B cell (primary cell): Measurements from ENCODE around the gene FUS. TPM values are rescaled to one million over a fixed set of nuclear protein-coding genes. Genes with fewer than 3 reads are reported as not detected.
A peak's percentile ranks its signal among the peaks of the same experiment; 100 is the strongest.

Experiments used
- ATAC-seq: fragments of 200-7000 bp; cut with Tn5 transposase; one replicate; pipeline ENCODE4 v1.10.0; 2021; ENCODE audit warnings: low read depth, mild to moderate bottlenecking, moderate number of reproducible peaks, moderate library complexity
- CTCF ChIA-PET: fragments of 350-600 bp; sonication (Branson Sonifier 250); formaldehyde crosslinking; loops from one replicate; lab custom pipeline; 2021; ENCODE audit warnings: antibody characterized with exemption, inconsistent platforms; lab: Charles Lee
- POLR2A ChIA-PET: fragments of 350-600 bp; sonication (Branson Sonifier 250); formaldehyde crosslinking; loops from one replicate; lab custom pipeline; 2021; ENCODE audit warnings: antibody characterized with exemption; lab: Charles Lee
- DNase-seq: peaks from one replicate; pipeline ENCODE4 v3.0.0; 2013
- H2AFZ ChIP-seq: 2 replicates; pipeline ENCODE4 v1.6.1; 2012; ENCODE audit warnings: mild to moderate bottlenecking, low read depth, low read length; ENCODE audit not compliant: insufficient read depth, poor library complexity, severe bottlenecking
- H3K27ac ChIP-seq, 2 donors: 1 replicate in 1 of 2; 2 replicates in 1 of 2; pipeline ENCODE4 v1.5.1; 2012 to 2013; ENCODE audit warnings: low read length in 2 of 2, mild to moderate bottlenecking in 2 of 2, moderate library complexity in 1 of 2
- H3K27me3 ChIP-seq, 4 experiments: fragments of 200-600 bp in 1 of 4; sonication (generic) in 1 of 4; replicated peaks in 1 of 4; 1 replicate in 2 of 4; 2 replicates in 2 of 4; pipeline versions ENCODE4 v1.6.1 to v1.7.0; 2013 to 2016; ENCODE audit warnings: low read length in 3 of 4, mild to moderate bottlenecking in 2 of 4, mixed read lengths in 1 of 4, moderate library complexity in 1 of 4; ENCODE audit not compliant: insufficient read depth in 4 of 4, control insufficient read depth in 3 of 4; ENCODE audit errors: control extremely low read depth in 1 of 4
- H3K36me3 ChIP-seq, 2 experiments: replicated peaks in 1 of 2; 1 replicate in 1 of 2; 2 replicates in 1 of 2; pipeline versions ENCODE4 v1.6.1 to v1.7.1; 2013; ENCODE audit warnings: low read length in 1 of 2; ENCODE audit not compliant: insufficient read depth in 2 of 2, control insufficient read depth in 1 of 2; ENCODE audit errors: control extremely low read depth in 1 of 2, extremely low read depth in 1 of 2
- H3K4me1 ChIP-seq, 2 donors: fragments of 200-600 bp in 1 of 2; sonication (generic) in 1 of 2; 1 replicate in 1 of 2; 2 replicates in 1 of 2; pipeline versions ENCODE4 v1.5.1 to v1.6.1; 2013 to 2017; ENCODE audit warnings: low read length in 2 of 2; ENCODE audit not compliant: control insufficient read depth in 2 of 2, insufficient read depth in 2 of 2
- H3K4me2 ChIP-seq: replicated peaks from 2 replicates; pipeline ENCODE3; 2012; ENCODE audit warnings: mild to moderate bottlenecking, low read depth, low read length; ENCODE audit not compliant: poor library complexity, severe bottlenecking
- H3K4me3 ChIP-seq, 5 experiments: fragments of 200-600 bp in 1 of 5; sonication (generic) in 1 of 5; 1 replicate in 3 of 5; 2 replicates in 2 of 5; pipeline versions ENCODE4 v1.5.1 to v1.7.0; 2011 to 2016; ENCODE audit warnings: low read length in 4 of 5, mild to moderate bottlenecking in 4 of 5, low read depth in 2 of 5, control low read depth in 1 of 5, moderate library complexity in 1 of 5; ENCODE audit not compliant: insufficient read depth in 1 of 5; ENCODE audit errors: control extremely low read depth in 1 of 5, extremely low read depth in 1 of 5
- H3K79me2 ChIP-seq: fragments of 200-600 bp; sonication (generic); one replicate; pipeline ENCODE4 v1.6.0; 2016; ENCODE audit warnings: low read length; ENCODE audit not compliant: control insufficient read depth, insufficient read depth
- H3K9ac ChIP-seq: fragments of 200-600 bp; sonication (generic); 2 replicates; pipeline ENCODE4 v1.6.1; 2017; ENCODE audit warnings: mild to moderate bottlenecking, low read length, moderate library complexity
- H3K9me3 ChIP-seq, 3 donors: one replicate each; pipeline versions ENCODE4 v1.6.1 to v1.7.1; 2013; ENCODE audit warnings: low read length in 2 of 3; ENCODE audit not compliant: control insufficient read depth in 2 of 3, insufficient read depth in 1 of 3; ENCODE audit errors: control extremely low read depth in 1 of 3
- H4K20me1 ChIP-seq: 2 replicates; pipeline ENCODE4 v1.6.0; 2012; ENCODE audit warnings: mild to moderate bottlenecking, low read length; ENCODE audit not compliant: insufficient read depth, control insufficient read depth, poor library complexity, severe bottlenecking
- H3K27ac Mint-ChIP-seq: one replicate; pipeline ENCODE4 v1.8.0; 2021; ENCODE audit warnings: mixed read lengths
- H3K27me3 Mint-ChIP-seq: one replicate; pipeline ENCODE4 v1.8.0; 2021; ENCODE audit warnings: mixed read lengths
- H3K4me1 Mint-ChIP-seq: one replicate; pipeline ENCODE4 v1.8.0; 2021; ENCODE audit warnings: mixed read lengths
- H3K4me3 Mint-ChIP-seq: one replicate; pipeline ENCODE4 v1.8.0; 2021; ENCODE audit warnings: mixed read lengths
- H3K9me3 Mint-ChIP-seq: one replicate; pipeline ENCODE4 v1.8.0; 2022; ENCODE audit warnings: mixed read lengths; ENCODE audit not compliant: insufficient read depth
- EZH2 ChIP-seq: IDR thresholded peaks from 2 replicates; pipeline ENCODE4 v1.6.1; 2012; ENCODE audit warnings: borderline replicate concordance, low read depth, mild to moderate bottlenecking, moderate library complexity, low read length; ENCODE audit not compliant: insufficient read depth, poor library complexity, severe bottlenecking
- WGBS: methylation state at CpG from one replicate; pipeline ENCODE4 v1.1.5; 2013; ENCODE audit warnings: missing lambda C conversion rate; ENCODE audit not compliant: insufficient coverage; 5-methylcytosine and 5-hydroxymethylcytosine counted together
- intact Hi-C: fragments of 100-400 bp; cut with micrococcal nuclease; formaldehyde crosslinking; loops from one replicate; pipeline ENCODE4 v1.10.0; 2022
- polyA plus RNA-seq: library from polyadenylated mRNA; depleted of rRNA; stranded (reverse); fragments of >200 nt; gene quantifications from 2 replicates; pipeline ENCODE4 v1.2.3, GENCODE V29; 2012
- total RNA-seq, 2 donors: library from RNA; stranded (reverse); fragments of 120-200 nt in 1 of 2; gene quantifications; 1 replicate in 1 of 2; 2 replicates in 1 of 2; pipeline versions ENCODE4 v1.2.3 to v1.2.4, GENCODE V29; 2013 to 2022
- TF ChIP-seq, protein P1 (sequence below): fragments of 200-600 bp; IDR thresholded peaks from one replicate; pipeline ENCODE4 v1.8.0; 2022; ENCODE audit warnings: antibody characterized with exemption, mild to moderate bottlenecking

FUS gene
- total and polyA plus RNA-seq, 2 donors (not counting 1 experiment from before 2014, with no cell fraction given), result 181 to 597 TPM

DNA sequence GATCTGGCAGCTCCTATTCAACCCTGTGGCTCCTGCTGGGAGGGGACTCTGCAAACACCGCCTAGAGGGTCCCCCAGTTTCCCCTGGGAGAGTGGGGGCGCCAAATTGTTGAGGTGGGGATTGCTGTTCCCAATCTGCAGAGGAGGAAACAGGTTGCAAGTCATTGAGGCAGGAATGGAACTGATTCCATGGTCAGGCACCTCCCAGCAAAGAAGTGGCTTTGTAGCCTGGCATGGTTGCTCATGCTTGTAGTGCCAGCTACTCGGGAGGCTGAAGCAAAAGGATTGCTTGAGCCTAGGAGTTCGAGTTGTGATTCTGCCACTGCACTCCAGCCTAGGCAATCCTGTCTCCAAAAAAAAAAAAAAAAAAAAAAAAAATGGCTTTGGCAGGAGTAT lies 37.2 kb downstream of the FUS start:
- no peak for DNase-seq
- ChIA-PET CTCF (interaction anchor here (0.8 to 3.9 kb wide), 5 partner anchors 16 to 226 kb away, joined by 3 to 21 read pairs (median 4); partner anchors contain the start of gene PYCARD), POLR2A (interaction anchor here (0.7 to 2.1 kb wide), 4 partner anchors 27 to 75 kb away, joined by 3 to 21 read pairs (median 8); partner anchors contain the start of gene FUS)
- intact Hi-C loops, result no loop called here
- peaks cover 36% of the 10 kb centered on the region for H3K4me1 Mint-ChIP-seq
- Histone ChIP-seq H2AFZ (peak overlapping the region; percentile 67), H3K4me3 (peak overlapping the region in 3 of 5 experiments; percentile 28 to 56 (median 51)), H3K36me3 (no peaks in the 10 kb centered on the region), H3K4me1 (peaks cover 41 to 42% of the 10 kb centered on the region in 2 donors), H4K20me1 (peaks cover 5% of the 10 kb centered on the region), H3K27ac (no peak overlapping the region), H3K4me2 (peak overlapping the region; percentile 78), H3K9me3 (peaks cover 0 to 10% (median 0%) of the 10 kb centered on the region in 3 donors), H3K9ac (peak overlapping the region; percentile 53), H3K27me3 (peaks cover 0 to 72% (median 33%) of the 10 kb centered on the region in 4 experiments), H3K79me2 (no peaks in the 10 kb centered on the region)
- WGBS, result 4% methylated on average over 3 of the region's 4 CpGs
- H3K27me3 Mint-ChIP-seq, result peaks cover 47% of the 10 kb centered on the region
- H3K9me3 Mint-ChIP-seq, result no peaks in the 10 kb centered on the region
- no peak overlapping the region for H3K27ac Mint-ChIP-seq
- TF ChIP-seq, protein P1, sequence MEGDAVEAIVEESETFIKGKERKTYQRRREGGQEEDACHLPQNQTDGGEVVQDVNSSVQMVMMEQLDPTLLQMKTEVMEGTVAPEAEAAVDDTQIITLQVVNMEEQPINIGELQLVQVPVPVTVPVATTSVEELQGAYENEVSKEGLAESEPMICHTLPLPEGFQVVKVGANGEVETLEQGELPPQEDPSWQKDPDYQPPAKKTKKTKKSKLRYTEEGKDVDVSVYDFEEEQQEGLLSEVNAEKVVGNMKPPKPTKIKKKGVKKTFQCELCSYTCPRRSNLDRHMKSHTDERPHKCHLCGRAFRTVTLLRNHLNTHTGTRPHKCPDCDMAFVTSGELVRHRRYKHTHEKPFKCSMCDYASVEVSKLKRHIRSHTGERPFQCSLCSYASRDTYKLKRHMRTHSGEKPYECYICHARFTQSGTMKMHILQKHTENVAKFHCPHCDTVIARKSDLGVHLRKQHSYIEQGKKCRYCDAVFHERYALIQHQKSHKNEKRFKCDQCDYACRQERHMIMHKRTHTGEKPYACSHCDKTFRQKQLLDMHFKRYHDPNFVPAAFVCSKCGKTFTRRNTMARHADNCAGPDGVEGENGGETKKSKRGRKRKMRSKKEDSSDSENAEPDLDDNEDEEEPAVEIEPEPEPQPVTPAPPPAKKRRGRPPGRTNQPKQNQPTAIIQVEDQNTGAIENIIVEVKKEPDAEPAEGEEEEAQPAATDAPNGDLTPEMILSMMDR, result no peak
- no peak for TF ChIP-seq EZH2
- no peak for ATAC-seq
- H3K4me3 Mint-ChIP-seq, result peak overlapping the region; percentile 84

DNA sequence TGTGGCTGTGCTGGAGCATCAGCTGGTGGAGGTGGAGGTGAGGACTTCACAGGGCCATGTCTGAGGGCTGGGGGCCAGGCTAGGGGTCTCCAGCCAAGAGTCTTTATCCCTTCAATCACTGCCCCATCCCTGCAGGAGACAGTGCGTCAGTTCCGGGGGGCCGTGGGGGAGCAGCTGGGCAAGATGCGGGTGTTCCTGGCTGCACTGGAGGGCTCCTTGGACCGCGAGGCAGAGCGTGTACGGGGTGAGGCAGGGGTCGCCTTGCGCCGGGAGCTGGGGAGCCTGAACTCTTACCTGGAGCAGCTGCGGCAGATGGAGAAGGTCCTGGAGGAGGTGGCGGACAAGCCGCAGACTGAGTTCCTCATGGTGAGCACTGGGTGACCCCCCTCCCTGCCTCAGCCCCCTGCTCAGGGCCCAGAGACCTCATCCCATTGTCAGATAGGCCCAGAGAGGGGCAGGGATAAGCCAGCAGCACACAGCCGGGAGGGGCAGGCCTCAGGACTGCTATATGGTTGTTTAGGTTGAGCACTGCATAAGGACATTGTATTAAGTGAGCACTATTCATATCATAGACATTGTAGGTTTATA lies 39.3 kb downstream of the FUS start:
- intact Hi-C loops, result no loop called here
- Histone ChIP-seq H3K4me1 (peaks cover 35 to 38% of the 10 kb centered on the region in 2 donors), H3K27me3 (peaks cover 0 to 62% (median 33%) of the 10 kb centered on the region in 4 experiments), H3K9me3 (peaks cover 0 to 10% (median 0%) of the 10 kb centered on the region in 3 donors), H3K79me2 (no peaks in the 10 kb centered on the region), H3K4me3 (no peak overlapping the region), H4K20me1 (peaks cover 5% of the 10 kb centered on the region), H2AFZ (no peak overlapping the region), H3K4me2 (no peak overlapping the region), H3K9ac (no peak overlapping the region), H3K36me3 (no peaks in the 10 kb centered on the region), H3K27ac (no peak overlapping the region)
- H3K27me3 Mint-ChIP-seq, result peaks cover 47% of the 10 kb centered on the region
- ATAC-seq (no peak), DNase-seq (no peak)
- H3K9me3 Mint-ChIP-seq, result no peaks in the 10 kb centered on the region
- CTCF ChIA-PET, result interaction anchor here (0.9 kb wide), 1 partner anchor 232 kb away, joined by 3 read pairs; no protein-coding TSS in a partner anchor
- H3K27ac Mint-ChIP-seq, result no peak overlapping the region
- TF ChIP-seq, protein P1, result no peak
- no peak for TF ChIP-seq EZH2
- WGBS, result 98% methylated on average over 10 of the region's 15 CpGs
- H3K4me3 Mint-ChIP-seq, result no peak overlapping the region
- H3K4me1 Mint-ChIP-seq, result peaks cover 30% of the 10 kb centered on the region
- POLR2A ChIA-PET, result no interaction called here
